Keratinocyte (primary cell): ENCODE results near the gene KIAA1755.

Experiments
- EZH2 ChIP-seq: IDR thresholded peaks from one replicate; pipeline ENCODE4 v1.6.1; 2012; ENCODE audit warnings: inconsistent platforms, mild to moderate bottlenecking, low read length, moderate library complexity
- TF ChIP-seq, protein P1 (sequence below), 3 experiments: IDR thresholded peaks in 1 of 3; conservative IDR thresholded peaks in 1 of 3; optimal IDR thresholded peaks in 1 of 3; 2 replicates in 2 of 3; 3 replicates in 1 of 3; pipeline versions ENCODE3 to v1.5.1; 2011; ENCODE audit warnings: low read length in 3 of 3, mild to moderate bottlenecking in 3 of 3, moderate library complexity in 2 of 3, control low read depth in 1 of 3, inconsistent platforms in 1 of 3; ENCODE audit not compliant: insufficient read depth in 2 of 3; ENCODE audit errors: extremely low read depth in 1 of 3

DNA sequence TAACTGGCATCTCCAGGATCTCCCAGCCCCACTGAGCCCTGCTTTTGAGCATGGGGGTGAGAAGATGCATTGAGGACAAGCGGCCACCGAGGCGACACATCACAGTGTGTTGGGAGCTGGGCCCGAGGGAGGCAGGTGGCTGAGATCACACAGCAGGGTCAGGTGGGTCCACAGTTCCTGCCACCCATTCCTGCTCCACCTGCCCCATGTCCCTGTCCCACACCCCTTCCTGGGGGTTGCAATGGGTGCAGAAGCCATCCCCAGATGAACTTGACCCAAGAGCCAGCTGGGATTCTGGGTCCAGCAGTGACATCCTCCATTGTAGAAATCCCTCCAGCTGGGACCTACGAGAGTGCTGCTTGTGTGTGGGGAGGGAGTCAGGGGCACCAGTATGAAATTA, 96.5 kb downstream of the KIAA1755 start:
- TF ChIP-seq, protein P1, sequence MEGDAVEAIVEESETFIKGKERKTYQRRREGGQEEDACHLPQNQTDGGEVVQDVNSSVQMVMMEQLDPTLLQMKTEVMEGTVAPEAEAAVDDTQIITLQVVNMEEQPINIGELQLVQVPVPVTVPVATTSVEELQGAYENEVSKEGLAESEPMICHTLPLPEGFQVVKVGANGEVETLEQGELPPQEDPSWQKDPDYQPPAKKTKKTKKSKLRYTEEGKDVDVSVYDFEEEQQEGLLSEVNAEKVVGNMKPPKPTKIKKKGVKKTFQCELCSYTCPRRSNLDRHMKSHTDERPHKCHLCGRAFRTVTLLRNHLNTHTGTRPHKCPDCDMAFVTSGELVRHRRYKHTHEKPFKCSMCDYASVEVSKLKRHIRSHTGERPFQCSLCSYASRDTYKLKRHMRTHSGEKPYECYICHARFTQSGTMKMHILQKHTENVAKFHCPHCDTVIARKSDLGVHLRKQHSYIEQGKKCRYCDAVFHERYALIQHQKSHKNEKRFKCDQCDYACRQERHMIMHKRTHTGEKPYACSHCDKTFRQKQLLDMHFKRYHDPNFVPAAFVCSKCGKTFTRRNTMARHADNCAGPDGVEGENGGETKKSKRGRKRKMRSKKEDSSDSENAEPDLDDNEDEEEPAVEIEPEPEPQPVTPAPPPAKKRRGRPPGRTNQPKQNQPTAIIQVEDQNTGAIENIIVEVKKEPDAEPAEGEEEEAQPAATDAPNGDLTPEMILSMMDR (optimal IDR thresholded peaks at IDR 0.05 in 1 of 3, IDR thresholded peaks at IDR 0.05 in 1 of 3, conservative IDR thresholded peaks at IDR 0.05 in 1 of 3; ENCODE audit: extremely low read depth in 1 of 3, insufficient read depth in 2 of 3, low read length in 3 of 3) = no peak
- TF ChIP-seq EZH2 = no peak
